GM12872 (cell line): ENCODE results near the gene GP1BB.
A peak's percentile ranks its signal among the peaks of the same experiment; 100 is the strongest.

ENCODE experiments used
- CTCF ChIP-seq: IDR thresholded peaks from 3 replicates; pipeline ENCODE4 v1.5.1; 2011; ENCODE audit warnings: low read depth, mild to moderate bottlenecking, low read length, moderate library complexity; ENCODE audit not compliant: insufficient read depth

Gene GP1BB

GRCh38 chr22:19764636-19765476 lies 41.5 kb downstream of the GP1BB start:
- TF ChIP-seq CTCF, result no peak

- TF ChIP-seq CTCF, result no peak
These were observed 42.3 kb downstream of the GP1BB start for GRCh38 chr22:19765477-19766239.

GRCh38 chr22:19766240-19766510 lies 42.8 kb downstream of the GP1BB start:
- no peak for TF ChIP-seq CTCF

- TF ChIP-seq CTCF, result peak; percentile 25; the same call in 2 of the 3 replicates
These were observed 43.4 kb downstream of the GP1BB start for GRCh38 chr22:19766511-19767426.

GRCh38 chr22:19767427-19768341 lies 44.3 kb downstream of the GP1BB start:
- TF ChIP-seq CTCF, result no peak

- TF ChIP-seq CTCF, result no peak
These were observed 46.0 kb downstream of the GP1BB start for GRCh38 chr22:19769393-19769715.
